ENCODE results near the gene SLC6A12.

GRCh38 chr12:161823-162222 is 52.1 kb downstream of the SLC6A12 start:
- no peak for TF ChIP-seq CTCF (IDR thresholded peaks at IDR 0.05; ENCODE audit: insufficient read depth, low read length)
- TF ChIP-seq POLR2AphosphoS5 (IDR thresholded peaks at IDR 0.05; ENCODE audit: low read depth), result no peak
- no peak for TF ChIP-seq REST (IDR thresholded peaks at IDR 0.05; ENCODE audit: insufficient replicate concordance, low read depth)

Data from HL-60 (cell line).